ENCODE measurements around the gene ADGRL1. TPM values are rescaled to one million over a fixed set of nuclear protein-coding genes. Genes with fewer than 3 reads are reported as not detected.

Gene ADGRL1
- total and polyA plus RNA-seq, 2 of the 8 experiments (the other 6 are each of a cell fraction or from before 2014, with no cell fraction given): 95.6 to 112 TPM

GRCh38 chr19:14101003-14101545 lies 104.9 kb downstream of the ADGRL1 start:
- Histone ChIP-seq H4K91ac (replicated peaks; ENCODE audit: insufficient read length, low read length) (no peak overlapping the region), H3K9me3 (ENCODE audit: insufficient read depth in 2 of 2, low read depth in 1 of 2, low read length in 1 of 2) (no peaks in the 10 kb centered on the region), H2AK5ac (ENCODE audit: low read depth, low read length) (no peak overlapping the region), H3K18ac (ENCODE audit: extremely low read depth, low read length) (no peak overlapping the region), H2BK5ac (ENCODE audit: low read depth, low read length) (no peak overlapping the region), H3K36me3 (ENCODE audit: control insufficient read depth in 2 of 4, insufficient read depth in 4 of 4, low read length in 3 of 4) (no peaks in the 10 kb centered on the region), H3K23me2 (ENCODE audit: low read depth, low read length) (no peaks in the 10 kb centered on the region), H2BK15ac (ENCODE audit: low read length) (no peak overlapping the region), H3K79me1 (ENCODE audit: low read depth, low read length) (no peaks in the 10 kb centered on the region), H3K27me3 (replicated peaks in 1 of 4; ENCODE audit: control insufficient read depth in 3 of 4, extremely low read depth in 1 of 4, insufficient read depth in 3 of 4, low read length in 3 of 4) (no peaks in the 10 kb centered on the region), H4K5ac (ENCODE audit: insufficient read length, low read depth, low read length) (no peak overlapping the region), H3K56ac (replicated peaks; ENCODE audit: insufficient read length, low read depth, low read length) (no peak overlapping the region), H3K14ac (ENCODE audit: insufficient read length) (no peak overlapping the region), H3K4me2 (ENCODE audit: insufficient read depth in 1 of 2, low read depth in 2 of 2, low read length in 2 of 2) (no peak overlapping the region), H2BK12ac (ENCODE audit: low read depth, low read length) (no peak overlapping the region), H4K8ac (ENCODE audit: extremely low read depth, insufficient read depth, low read length) (no peak overlapping the region), H4K20me1 (replicated peaks in 1 of 2; ENCODE audit: control insufficient read depth in 1 of 2, insufficient read depth in 2 of 2, low read length in 2 of 2) (peaks cover 0 to 8% of the 10 kb centered on the region in 2 experiments), H3K4ac (replicated peaks; ENCODE audit: insufficient read length, low read depth, low read length) (no peak overlapping the region), H3K4me1 (replicated peaks in 1 of 4; ENCODE audit: control insufficient read depth in 3 of 4, insufficient read depth in 4 of 4, low read length in 3 of 4) (no peaks in the 10 kb centered on the region), H3K9ac (replicated peaks in 1 of 4; ENCODE audit: extremely low read depth in 1 of 4, low read depth in 3 of 4, low read length in 3 of 4) (no peak overlapping the region), H3K27ac (ENCODE audit: low read depth, low read length) (no peak overlapping the region), H2BK20ac (ENCODE audit: low read length) (no peak overlapping the region), H2BK120ac (replicated peaks; ENCODE audit: low read depth, low read length) (no peak overlapping the region), H2AFZ (ENCODE audit: low read length) (no peak overlapping the region), H3K79me2 (ENCODE audit: control insufficient read depth in 1 of 2, insufficient read depth in 2 of 2, low read length in 2 of 2) (no peaks in the 10 kb centered on the region), H3K4me3 (ENCODE audit: extremely low read depth in 1 of 4, insufficient read depth in 2 of 4, low read depth in 3 of 4, low read length in 4 of 4) (no peak overlapping the region), H3K23ac (ENCODE audit: insufficient read length) (no peak overlapping the region)
- no peak for FAIRE-seq
- 84% methylated on average over 6 of the region's 6 CpGs; no CpG with 5 or more reads in 1 of the 2 experiments for WGBS, 2 experiments (ENCODE audit: extremely low coverage in 1 of 2, insufficient coverage in 1 of 2, insufficient read length in 1 of 2, insufficient replicate concordance in 2 of 2, low coverage in 1 of 2, low lambda C conversion rate in 2 of 2, missing lambda C conversion rate in 1 of 2)
- ChIA-PET POLR2A (ENCODE audit: partially characterized antibody) (interaction anchor here (1.5 kb wide), 1 partner anchor 10 kb away, joined by 6 read pairs; a partner anchor contains a TSS), CTCF (ENCODE audit: partially characterized antibody) (interaction anchor here (0.6 to 5.3 kb wide), 4 partner anchors 9 to 371 kb away, joined by 3 to 40 read pairs (median 5); a partner anchor contains a TSS)
- no peak for DNase-seq (ENCODE audit: low read depth in 1 of 2, low spot score in 2 of 2)
- TF ChIP-seq BCL11A (IDR thresholded peaks at IDR 0.05; ENCODE audit: low read depth in 2 of 2, low read length in 2 of 2): no peak
- TF ChIP-seq TEAD4 (IDR thresholded peaks at IDR 0.05; ENCODE audit: low read depth, low read length): no peak
- TF ChIP-seq SIRT6 (IDR thresholded peaks at IDR 0.05; ENCODE audit: low read length): no peak
- no peak for TF ChIP-seq GABPA (IDR thresholded peaks at IDR 0.05; ENCODE audit: borderline replicate concordance, insufficient read depth, low read length)
- TF ChIP-seq TAF1 (IDR thresholded peaks at IDR 0.05; ENCODE audit: low read depth, low read length): no peak
- no peak for TF ChIP-seq POLR2AphosphoS5 (IDR thresholded peaks at IDR 0.05; ENCODE audit: low read depth, low read length)
- TF ChIP-seq EZH2 (IDR thresholded peaks at IDR 0.05; ENCODE audit: low read depth, low read length, severe bottlenecking): no peak
- no peak for TF ChIP-seq PHF8 (conservative IDR thresholded peaks at IDR 0.05; ENCODE audit: low read depth, low read length)
- TF ChIP-seq SAP30 (IDR thresholded peaks at IDR 0.05; ENCODE audit: insufficient read depth, insufficient replicate concordance, low read length): no peak
- TF ChIP-seq EGR1 (IDR thresholded peaks at IDR 0.05; ENCODE audit: borderline replicate concordance, low read depth, low read length): no peak
- TF ChIP-seq RNF2 (IDR thresholded peaks at IDR 0.05; ENCODE audit: borderline replicate concordance, low read depth, low read length, missing control alignments, poor library complexity, severe bottlenecking): no peak
- no peak for TF ChIP-seq BACH1 (IDR thresholded peaks at IDR 0.05; ENCODE audit: low read length)
- TF ChIP-seq CHD1 (IDR thresholded peaks at IDR 0.05; ENCODE audit: low read depth, low read length): no peak
